D721Med (cell line): ENCODE data around the gene CUX1.
"Not testable (repeated sequence)": the region's sequence is repeated elsewhere in the genome, so short reads cannot be mapped to it uniquely, and the experiment has no call there.

Experiments used
- DNase-seq: peaks from one replicate; pipeline ENCODE4 v3.0.0; 2011; ENCODE audit warnings: low spot score; ENCODE audit not compliant: insufficient read length
- FAIRE-seq: peaks from 2 replicates; lab custom pipeline; 2011; peaks lifted over from hg19 to GRCh38; lab: Jason Lieb, UNC
- CTCF ChIP-seq: IDR thresholded peaks from 2 replicates; pipeline ENCODE4 v1.5.1; 2012; ENCODE audit warnings: mild to moderate bottlenecking, control low read depth; ENCODE audit not compliant: insufficient read depth; ENCODE audit errors: missing control alignments

The CUX1 gene

GRCh38 chr7:102319671-102320070 is 502.2 kb downstream of the CUX1 start:
- no peak for TF ChIP-seq CTCF
- DNase-seq (no peak), FAIRE-seq (no peak)

- DNase-seq: peak; percentile 18
- FAIRE-seq: no peak
- TF ChIP-seq CTCF: no peak
Measured at GRCh38 chr7:102320181-102320580, 502.8 kb downstream of the CUX1 start.

GRCh38 chr7:102320601-102321350 is 503.4 kb downstream of the CUX1 start:
- FAIRE-seq: no peak
- TF ChIP-seq CTCF: no peak
- peak; percentile 16 for DNase-seq

GRCh38 chr7:102321351-102322201 is 504.1 kb downstream of the CUX1 start:
- TF ChIP-seq CTCF: no peak
- FAIRE-seq (no peak), DNase-seq (peak; percentile 13)

- no peak for FAIRE-seq
- peak; percentile 10 for DNase-seq
- TF ChIP-seq CTCF: no peak
Measured at GRCh38 chr7:102322202-102322715, 504.8 kb downstream of the CUX1 start.

GRCh38 chr7:102323914-102324195 is 506.4 kb downstream of the CUX1 start:
- no peak for FAIRE-seq
- DNase-seq: no peak
- TF ChIP-seq CTCF: no peak

GRCh38 chr7:102325106-102325505 is 507.7 kb downstream of the CUX1 start:
- not testable (repeated sequence) for FAIRE-seq, DNase-seq
